ENCODE data around the gene ZNF584.
A peak's percentile ranks its signal among the peaks of the same experiment; 100 is the strongest.
"Not testable (repeated sequence)": the region's sequence is repeated elsewhere in the genome, so short reads cannot be mapped to it uniquely, and the experiment has no call there.

The ZNF584 gene

DNA sequence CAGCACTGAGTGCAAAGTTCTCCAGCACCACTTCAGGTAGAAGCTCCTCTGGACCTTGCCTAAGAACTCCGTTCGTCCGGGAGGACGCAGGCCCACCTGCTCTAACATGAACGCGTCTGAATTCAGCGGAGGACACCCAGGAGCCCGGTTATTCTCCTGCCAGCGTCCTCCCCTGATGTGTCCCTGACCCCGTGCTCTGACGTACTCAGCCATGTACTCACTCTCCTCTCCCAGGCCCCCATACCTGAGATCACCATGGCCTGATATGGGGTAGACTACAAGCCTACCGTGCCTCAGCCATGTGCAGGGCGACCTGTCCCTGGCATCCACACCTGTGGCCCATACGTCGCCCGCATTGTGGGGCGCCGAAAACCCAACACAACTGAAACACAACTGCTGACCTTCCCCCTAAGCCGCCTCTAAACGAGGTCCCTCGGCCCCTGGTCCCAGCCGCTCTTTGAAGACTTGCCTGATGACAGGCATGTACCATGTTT is 744 bp upstream of the ZNF584 start:
- no peak for DNase-seq

DNA sequence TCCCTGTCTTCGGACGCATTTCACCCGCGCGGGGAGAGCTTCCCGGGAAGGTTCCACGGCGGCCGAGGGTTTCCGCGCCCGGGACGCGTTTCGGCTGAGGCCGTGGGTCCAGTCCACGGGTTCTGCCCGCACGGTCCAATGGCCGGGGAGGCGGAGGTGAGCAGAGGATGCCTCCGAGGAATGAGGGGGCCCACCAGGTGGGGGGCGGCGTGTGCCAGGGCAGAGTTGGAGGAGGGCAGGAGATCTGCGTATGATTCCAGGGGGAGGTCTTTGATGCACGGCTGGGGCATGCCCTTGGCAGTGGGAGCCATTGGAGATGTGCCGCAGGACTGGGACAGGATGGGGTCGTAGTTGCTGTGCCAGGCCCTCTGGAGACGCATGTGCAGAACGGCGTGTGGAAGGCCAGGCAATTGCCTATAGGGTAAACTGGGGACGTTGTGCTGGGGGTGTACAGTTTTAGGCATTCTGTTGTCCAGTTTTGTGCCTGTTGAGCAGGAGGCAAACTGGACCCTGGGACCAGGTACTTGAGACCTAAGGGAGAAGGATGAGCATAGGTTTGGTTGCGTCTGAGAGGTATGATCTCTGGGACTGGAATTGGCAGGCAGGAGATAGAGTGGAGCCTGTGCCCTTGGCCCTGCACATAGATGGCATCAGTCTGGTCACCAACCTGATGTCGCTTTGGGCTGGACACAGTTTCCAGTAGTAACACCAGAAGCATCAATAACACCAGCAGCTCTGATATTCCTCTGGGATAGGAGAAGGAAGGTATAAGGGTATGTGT is 751 bp downstream of the ZNF584 start:
- DNase-seq: peak; percentile 52

DNA sequence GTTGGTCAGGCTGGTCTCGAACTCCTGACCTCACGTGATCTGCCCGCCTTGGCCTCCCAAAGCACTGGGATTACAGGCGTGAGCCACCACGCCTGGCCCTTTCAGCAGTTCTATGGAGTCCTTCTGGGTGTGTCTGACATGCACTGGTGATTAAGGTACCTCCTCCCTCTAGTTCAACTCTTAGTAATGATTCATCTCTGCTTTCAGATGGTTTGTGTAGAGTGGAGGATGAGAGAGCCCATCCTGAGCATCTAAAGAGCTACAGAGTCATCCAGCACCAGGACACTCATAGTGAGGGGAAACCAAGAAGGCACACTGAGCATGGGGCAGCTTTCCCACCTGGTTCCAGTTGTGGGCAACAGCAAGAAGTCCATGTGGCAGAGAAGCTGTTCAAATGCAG is 8.2 kb downstream of the ZNF584 start:
- DNase-seq: no peak

DNA sequence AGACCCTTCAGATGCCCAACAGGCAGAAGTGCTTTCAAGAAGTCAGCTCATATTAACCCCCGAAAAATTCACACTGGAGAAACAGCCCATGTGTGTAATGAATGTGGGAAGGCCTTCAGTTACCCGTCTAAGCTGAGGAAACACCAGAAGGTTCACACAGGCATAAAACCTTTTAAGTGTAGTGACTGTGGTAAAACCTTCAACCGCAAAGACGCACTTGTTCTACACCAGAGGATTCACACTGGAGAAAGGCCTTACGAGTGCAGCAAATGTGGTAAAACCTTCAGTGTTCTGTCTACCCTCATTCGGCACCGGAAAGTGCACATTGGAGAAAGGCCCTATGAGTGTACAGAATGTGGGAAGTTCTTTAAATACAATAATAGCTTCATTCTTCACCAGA is 8.6 kb downstream of the ZNF584 start:
- no peak for DNase-seq

DNA sequence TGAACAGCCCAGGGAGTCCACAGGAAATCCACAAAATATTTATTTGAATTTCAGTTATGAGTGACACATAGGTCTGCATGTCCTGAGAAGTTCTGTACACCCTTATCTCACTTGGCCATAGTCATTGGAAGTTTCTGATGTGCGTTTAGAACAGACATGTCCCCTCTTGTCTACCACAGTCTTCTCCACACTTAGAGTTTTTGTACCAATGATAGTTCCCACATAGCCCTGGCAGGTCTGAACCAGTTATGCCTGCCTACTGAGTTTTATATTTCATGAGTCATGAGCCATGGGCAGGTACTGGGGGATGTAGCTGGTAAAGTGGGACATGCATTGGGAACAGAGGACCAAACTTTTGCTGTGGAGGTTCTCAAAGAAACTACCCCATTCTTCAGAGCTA is 20.2 kb downstream of the ZNF584 start:
- DNase-seq: no peak

DNA sequence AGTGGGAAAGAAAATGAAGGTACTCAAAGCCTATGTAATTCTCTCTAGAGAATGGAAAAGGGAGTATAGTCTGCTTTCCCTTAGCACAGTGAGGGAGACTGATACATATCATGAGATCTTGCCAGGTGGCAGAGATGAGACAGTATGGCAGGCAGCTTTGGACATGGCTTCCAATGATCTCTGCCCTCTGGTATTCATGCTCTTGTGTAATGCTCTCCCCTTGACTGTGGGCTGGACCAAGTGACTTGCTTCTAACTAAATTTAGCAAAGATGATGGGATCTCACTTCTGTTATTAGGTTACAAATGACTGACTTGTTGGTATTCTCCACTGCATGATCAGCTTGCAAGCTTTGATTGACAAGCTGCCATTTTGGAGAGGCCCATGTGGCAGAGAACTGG is 21.3 kb downstream of the ZNF584 start:
- DNase-seq: no peak

DNA sequence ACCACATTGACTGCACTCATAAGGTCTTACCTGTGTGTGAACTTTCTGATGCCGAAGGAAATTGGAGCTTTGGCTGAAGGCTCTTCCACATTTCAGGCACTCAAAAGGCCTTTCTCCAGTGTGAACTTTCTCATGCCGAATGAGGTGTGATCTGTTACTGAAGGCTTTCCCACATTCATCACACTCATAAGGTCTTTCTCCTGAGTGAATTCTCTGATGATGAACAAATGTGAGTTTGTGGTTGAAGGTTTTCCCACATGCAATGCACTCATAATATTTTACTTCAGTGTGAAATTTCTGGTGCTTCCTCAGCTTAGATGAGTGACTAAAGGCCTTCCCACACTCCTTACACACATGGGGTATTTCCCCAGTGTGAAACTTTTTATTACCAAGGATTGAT is 25.8 kb downstream of the ZNF584 start:
- no peak for DNase-seq

DNA sequence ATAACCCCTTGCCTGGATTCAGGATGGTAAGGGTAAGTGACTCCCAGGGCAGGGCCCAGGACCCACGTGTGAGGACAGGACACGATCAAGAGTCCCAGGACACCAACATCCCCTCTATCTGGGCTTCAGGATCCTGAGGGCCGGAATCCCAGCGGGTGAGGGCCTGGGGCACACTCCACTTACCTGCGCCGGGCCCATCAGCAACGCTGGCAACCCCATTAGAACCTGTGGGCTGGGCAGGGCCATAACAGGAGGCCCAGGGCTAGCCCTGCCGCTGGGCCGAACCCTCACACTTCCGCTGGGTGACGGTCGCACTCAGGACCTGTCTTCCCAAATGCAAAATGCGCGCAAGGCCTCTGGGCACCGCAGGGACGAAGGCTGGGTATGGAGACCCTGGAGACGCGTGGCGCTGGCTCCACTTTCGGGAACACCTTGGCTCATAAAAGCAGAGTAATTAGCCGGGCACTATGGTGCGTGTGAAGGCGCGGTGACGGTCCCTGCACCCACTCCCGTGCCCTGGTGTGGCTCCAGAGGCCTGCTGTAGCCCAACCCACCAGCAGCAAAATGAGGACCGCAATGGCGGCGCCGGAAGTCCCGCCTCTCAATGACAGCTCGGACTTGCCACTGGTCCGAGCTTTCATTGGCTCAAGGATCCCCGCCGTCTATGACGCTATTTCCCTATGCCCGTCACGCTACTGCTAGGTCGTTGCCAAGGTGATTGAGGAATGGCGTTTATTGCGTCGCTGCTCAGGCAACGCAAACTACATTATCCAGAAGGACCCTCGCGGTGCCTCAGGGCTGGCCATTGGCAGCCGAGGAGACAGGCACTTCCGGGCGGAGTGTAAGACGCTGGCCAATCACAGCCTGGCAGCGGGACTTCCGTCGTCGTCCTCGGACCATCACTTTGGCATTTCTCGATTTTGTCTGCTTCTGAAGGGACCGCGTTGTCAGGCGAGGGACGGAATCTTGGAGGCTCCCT is 31.4 kb downstream of the ZNF584 start, which contains the start of gene ZNF132:
ZNF132 (minus strand) TSS at position 578 of the 979 bp plus-strand sequence; CDS start at position 246, 332 bp downstream.
- DNase-seq: peak; percentile 97

DNA sequence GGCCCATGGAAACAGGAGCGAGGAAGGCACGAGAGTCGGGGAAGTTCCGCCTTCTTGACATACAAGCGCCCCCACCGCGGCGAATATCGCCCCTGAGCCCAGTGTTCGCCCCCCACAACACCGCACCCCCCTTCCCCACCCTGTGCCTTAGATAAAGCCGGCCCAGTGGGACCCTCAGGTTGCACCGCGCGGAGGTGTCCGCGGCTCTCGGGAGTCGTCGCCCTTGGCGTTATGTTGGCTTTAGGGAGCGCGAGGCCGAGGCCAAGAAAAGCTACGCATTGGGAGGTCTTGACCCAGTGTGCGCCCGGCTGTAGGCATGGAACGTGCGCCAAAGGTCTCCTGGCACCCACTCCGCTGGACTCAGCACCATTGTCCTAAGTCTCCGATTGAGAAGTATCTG is 32.1 kb downstream of the ZNF584 start:
- no peak for DNase-seq

DNA sequence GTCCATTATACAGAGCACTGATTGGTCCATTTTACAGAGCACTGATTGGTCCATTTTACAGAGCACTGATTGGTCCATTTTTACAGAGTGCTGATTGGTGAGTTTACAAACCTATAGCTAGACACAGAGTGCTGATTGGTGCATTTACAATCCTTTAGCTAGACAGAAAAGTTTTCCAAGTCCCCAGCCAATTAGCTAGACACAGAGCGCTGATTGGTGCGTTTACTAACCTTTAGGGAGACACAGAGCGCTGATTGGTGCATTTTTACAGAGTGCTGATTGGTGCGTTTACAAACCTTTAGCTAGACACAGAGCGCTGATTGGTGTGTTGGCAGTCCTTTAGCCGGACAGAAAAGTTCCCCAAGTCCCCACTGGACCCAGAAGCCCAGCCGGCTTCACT is 34.5 kb downstream of the ZNF584 start:
- DNase-seq: not testable (repeated sequence)

DNA sequence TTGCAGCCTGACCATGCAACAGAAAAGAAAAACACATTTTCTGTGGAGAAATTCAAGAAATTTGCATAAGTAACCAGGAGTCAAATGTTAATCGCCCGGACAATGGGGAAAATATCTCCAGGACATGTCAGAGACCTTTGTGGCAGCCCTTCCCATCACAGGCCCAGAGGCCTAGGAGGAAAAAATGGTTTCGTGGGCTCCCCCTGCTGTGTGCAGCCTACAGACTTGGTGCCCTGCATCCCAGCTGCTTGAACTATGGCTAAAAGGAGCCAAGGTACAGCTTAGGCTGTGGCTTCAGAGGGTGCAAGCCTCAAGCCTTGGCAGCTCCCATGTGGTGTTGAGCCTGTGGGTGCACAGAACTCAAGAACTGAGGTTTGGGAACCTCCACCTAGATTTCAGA is 40.4 kb downstream of the ZNF584 start:
- not testable (repeated sequence) for DNase-seq

DNA sequence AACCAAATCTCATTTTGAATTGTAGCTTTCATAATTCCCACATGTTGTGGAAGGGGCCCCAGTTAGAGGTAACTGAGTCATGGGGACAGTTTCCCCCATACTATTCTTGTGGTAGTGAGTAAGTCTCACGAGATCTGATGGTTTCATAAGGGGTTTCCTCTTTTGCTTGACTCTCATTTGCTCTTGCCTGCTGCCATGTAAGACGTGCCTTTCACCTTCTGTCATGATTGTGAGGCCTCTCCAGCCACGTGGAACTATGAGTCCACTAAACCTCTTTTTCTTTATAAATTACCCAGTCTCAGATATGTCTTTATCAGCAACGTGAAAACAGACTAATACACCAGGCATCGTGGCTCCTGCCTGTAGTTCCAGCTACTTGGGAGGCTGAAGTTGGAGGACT is 41.5 kb downstream of the ZNF584 start:
- not testable (repeated sequence) for DNase-seq

DNA sequence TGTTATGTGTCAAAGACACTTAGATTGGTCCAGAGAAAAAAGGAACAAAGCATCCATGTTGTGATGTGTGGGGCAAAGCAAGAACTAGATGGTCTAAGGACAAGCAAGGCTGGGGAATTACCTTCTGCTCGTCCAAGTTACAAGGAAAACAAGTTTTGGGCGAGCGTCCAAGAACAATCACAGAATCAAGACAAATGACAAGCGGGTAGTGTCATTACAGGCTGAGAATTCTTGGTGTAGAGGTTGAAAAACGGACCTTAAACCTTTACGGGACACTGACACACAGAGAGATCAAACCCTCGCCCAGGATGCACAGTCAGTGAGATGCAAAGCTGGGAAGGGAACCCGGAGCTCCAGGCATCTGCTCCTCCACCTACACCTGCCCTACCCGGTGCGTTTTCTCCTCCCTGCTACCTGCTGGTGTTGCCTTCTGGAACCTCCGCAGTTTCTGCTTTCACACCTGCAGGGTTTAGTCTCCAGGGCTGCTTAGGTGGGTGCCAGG is 42.5 kb downstream of the ZNF584 start:
- no peak for DNase-seq

DNA sequence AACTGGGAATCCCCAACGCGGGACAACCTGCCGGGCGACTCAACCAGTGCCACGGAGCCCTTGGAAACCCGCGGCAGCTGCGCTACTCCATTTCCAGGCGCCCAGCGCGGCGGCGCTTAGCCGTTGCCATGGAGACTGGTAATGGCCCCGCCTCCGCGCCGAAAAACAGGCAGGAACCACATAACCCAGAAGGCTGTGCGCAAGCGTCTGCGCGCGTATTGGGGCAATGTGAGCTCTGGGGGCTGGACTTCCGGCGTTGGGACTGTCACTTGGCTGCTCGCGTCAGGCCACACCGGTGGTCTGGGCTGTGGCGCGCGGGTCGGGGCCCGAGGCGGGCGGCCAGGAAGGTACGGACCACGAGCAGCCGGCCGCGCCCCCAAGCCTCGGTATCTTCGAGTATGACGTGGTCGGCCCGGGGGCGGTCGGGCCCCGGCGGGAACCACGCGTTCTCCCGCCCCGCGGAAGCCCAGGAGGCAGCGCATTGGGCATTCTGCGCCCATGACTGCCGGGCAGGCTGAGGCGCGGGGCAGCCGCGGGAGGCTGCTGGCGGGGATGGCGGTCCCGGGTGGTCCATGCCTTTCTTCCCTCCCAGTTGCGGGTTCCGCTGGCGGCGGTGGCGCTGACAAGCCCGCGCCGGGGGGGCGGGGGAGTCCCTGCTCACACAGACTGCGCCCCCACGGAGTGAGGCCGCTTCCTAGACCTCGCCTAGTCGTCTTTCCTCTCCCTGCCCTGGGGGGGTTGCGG is 43.1 kb downstream of the ZNF584 start, which contains the start of gene ZNF324B:
ZNF324B (plus strand) TSS at position 265 of the 744 bp plus-strand sequence. CDS start 2,080 bp downstream, outside the sequence.
- peak; percentile 97 for DNase-seq

DNA sequence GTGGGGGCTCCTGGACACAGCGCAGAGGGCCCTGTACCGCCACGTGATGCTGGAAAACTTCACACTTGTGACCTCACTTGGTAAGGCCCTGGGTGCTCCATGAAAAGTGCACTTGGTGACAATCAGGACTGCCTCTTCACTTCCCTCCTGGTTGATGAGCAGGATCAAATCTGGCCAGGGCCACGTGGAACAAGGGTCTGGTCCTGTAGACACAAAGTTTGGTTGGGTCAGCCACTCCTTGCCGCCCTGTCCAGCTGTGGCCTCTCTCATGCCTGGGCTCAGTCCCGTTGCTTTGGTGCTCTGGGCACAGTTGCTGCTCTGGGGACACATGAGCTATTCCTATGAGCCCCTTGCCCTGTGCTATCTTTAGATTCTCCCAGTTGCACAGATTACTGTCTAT is 45.3 kb downstream of the ZNF584 start:
- no peak for DNase-seq

DNA sequence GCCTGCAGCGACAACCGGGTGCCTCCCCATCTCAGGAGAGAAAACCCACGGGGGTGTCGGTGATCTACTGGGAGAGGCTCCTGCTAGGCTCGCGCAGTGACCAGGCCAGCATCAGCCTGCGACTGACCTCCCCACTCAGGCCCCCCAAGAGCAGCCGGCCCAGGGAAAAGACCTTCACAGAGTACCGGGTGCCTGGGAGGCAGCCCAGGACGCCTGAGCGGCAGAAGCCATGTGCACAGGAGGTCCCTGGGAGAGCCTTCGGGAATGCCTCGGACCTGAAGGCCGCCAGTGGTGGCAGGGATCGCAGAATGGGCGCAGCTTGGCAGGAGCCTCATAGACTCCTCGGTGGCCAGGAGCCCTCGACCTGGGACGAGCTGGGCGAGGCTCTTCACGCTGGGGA is 46.9 kb downstream of the ZNF584 start:
- DNase-seq: no peak

DNA sequence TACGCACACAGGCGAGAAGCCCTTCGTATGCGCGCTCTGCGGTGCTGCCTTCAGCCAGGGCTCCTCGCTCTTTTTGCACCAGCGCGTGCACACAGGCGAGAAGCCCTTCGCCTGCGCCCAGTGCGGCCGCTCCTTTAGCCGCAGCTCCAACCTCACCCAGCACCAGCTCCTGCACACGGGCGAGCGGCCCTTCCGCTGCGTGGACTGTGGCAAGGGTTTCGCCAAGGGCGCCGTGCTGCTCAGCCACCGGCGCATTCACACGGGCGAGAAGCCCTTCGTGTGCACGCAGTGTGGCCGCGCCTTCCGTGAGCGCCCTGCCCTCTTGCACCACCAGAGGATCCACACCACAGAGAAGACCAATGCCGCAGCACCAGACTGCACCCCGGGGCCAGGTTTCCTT is 47.7 kb downstream of the ZNF584 start:
- no peak for DNase-seq

DNA sequence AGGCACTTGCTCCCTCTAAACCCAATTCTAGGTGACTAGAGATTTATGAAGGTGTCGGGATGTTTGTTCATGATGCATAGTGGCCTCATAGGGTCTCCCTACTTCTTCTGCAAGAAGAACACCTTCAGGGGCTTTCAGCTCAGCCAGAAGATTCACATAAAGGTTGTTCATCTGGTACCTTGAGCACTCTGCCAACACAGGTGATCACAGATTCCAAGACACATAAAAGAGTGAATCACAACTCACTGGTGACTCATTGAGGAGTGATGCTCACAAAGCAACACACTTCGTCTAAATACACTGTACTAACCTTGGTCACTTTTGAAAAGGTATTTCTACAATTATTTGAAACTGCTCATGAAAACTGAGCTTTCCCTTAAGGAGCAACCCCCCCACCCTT is 51.6 kb downstream of the ZNF584 start:
- DNase-seq: no peak

DNA sequence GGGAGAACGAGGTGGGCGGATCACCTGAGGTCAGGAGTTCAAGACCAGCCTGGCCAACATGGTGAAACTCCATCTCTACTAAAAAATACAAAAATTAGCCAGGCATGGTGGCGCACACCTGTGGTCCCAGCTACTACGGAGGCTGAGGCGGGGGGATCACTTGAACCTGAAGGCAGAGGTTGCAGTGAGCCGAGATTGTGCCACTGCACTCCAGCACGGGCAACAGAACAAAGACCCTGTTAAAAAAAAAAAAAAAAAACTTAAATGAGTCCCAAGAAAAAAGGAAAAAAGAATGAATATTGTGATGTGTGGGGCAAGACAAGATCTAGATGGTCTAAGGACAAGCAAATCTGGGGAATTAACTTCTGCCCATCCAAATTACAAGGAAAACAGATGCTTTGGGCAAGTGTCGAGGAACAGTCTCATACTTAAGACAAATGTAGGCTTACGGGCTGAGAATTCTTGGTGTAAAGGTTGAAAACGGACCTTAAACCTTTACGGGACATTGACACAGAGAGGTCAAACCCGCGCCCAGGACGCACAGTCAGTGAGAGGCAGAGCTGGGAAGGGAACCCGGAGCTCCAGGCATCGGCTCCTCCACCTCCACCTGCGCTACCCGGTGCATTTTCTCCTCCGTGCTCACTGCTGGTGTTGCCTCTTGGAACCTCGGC is 57.8 kb downstream of the ZNF584 start:
- DNase-seq: no peak

DNA sequence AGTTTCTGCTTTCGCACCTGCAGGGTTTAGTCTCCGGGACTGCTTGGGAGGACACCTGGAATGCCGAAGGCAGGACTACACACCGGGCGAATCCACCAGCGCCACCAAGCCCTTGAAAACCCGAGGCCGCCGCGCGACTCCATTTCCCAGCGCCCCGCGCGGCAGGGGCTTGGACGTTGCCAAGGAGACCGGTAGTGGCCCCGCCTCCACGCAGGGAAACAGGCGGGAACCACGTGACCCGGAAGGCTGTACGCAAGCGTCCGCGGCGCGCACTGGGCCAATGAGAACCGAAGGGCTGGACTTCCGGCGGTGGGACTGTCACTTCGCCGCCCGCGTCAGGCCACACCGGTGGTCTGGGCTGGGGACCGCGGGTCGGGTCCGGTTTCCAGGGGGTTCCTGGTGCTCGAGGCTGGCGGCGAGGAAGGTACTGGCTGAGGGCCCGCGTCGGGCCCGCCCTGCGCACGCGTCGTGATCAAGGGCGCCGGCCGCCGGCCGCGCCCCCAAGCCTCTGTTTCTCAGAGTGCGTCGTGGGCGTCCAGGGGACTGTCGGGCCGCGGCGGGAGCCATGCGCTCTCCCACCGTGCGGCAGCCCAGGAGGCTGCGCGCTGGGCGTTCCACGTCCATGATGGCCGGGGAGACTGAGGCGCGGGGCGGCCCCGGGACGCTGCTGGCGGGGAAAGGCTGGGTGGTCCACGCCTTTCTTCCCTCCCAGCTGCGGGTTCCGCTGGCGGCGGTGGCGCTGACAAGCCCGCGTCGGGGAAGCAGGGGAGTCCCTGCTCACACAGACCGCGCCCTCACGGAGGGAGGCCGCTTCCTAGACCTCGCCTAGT is 58.5 kb downstream of the ZNF584 start, which contains the start of gene ZNF324:
ZNF324 (plus strand) TSS at position 321 of the 830 bp plus-strand sequence. CDS start 2,106 bp downstream, outside the sequence.
- peak; percentile 99 for DNase-seq

Measured in activated CD4-positive, alpha-beta T cell treated with anti-CD3 and anti-CD28 coated beads, Interleukin-2, Interleukin-6, amounts not matched to agents 100 ng/mL and 50 ng/mL, durations not matched to agents 16 hours and 8 hours (primary cell).